HG03045 (cell line): ENCODE results near the gene KCNA2.

Experiments
- ATAC-seq: cut with Tn5 transposase; IDR thresholded peaks from one replicate; pipeline ENCODE4 v1.9.1; 2021; ENCODE audit warnings: mild to moderate bottlenecking, moderate library complexity; ENCODE audit not compliant: unreplicated experiment

The KCNA2 gene

GRCh38 chr1:110605446-110605845, 712 bp downstream of the KCNA2 start:
- ATAC-seq, result no peak

- ATAC-seq, result no peak
Observed at GRCh38 chr1:110604586-110605148, 1.5 kb downstream of the KCNA2 start.

DNA sequence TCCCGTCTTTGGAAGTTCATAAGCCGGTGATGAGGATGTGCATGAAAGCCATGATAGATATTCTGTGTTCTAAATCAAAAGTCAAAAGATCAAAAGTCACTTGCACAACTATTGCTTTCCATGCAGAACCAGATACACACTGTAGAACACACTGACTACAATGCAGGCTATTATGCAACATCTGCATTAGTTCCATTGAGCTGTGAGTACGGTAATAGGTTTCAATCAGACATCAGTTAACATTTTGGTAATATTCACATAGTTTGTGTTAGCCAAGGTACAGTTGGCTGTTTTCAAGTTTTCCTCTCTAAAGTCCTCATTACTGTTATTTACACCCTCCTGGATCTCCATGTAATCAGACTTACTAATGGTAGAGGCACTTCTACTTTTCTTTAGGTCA, 3.1 kb downstream of the KCNA2 start:
- ATAC-seq, result no peak

DNA sequence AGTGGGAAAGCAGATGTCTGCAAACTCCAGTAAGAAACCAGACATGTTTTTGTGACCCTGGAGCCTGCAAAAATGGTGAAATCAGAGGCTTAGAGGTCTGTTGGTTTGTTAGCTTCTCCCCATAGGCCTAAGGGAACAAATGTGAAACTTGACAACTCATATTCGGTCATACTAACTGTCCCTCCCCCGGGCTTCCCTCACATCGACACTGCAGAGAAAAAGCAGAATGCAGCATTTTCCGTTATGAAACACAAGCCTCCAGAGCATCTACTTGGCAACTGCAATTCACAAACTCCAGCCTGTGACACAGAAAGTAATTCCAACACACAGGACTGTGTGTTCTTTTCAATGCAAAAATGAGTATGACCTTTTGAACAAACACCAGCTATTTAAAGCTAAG, 3.7 kb downstream of the KCNA2 start:
- ATAC-seq, result no peak

- no peak for ATAC-seq
Observed at GRCh38 chr1:110601332-110601731, 4.8 kb downstream of the KCNA2 start.

DNA sequence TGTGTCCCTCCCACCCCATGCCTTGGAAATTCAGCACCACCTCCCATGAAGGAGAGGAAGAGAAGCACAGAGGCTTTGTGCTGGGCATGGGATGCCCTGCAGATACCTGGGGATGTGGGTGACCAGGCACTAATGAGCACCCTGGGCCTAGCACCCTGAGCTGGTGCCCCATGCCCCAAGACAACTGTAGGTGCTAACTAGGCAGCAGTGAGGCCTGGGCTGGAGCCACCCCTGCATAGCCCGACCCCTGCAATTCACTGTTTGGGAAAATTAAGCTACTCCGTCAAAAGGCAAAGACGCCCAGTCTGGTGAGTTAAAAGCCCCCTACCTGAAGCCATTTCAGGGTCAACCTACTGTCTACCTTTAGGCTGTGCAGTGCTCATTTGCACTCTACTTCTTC, 5.4 kb downstream of the KCNA2 start:
- no peak for ATAC-seq

- ATAC-seq, result no peak
Observed at GRCh38 chr1:110597966-110598365, 8.2 kb downstream of the KCNA2 start.

DNA sequence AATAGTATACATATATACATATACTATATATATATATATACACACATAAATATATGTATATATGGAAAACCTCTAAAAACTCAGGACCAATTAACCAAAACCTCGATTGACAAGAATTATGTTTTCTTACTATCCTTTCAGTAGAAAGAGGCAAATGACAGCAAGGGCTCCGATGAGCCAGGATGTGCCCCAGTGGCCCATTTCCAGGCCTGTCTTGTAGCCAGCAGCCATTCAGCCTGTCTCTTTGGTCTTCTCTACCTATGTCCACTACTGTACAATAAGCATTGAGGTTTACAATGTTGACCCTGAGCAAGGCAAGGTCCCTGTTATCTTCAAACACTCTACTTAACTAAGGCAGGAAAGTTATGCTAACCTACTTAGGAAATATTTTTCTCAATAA, 9.8 kb downstream of the KCNA2 start:
- ATAC-seq, result no peak

- no peak for ATAC-seq
Observed at GRCh38 chr1:110595353-110595710, 10.8 kb downstream of the KCNA2 start.

GRCh38 chr1:110594456-110595352, 11.5 kb downstream of the KCNA2 start:
- ATAC-seq, result no peak

GRCh38 chr1:110593902-110594301, 12.3 kb downstream of the KCNA2 start:
- ATAC-seq, result no peak

DNA sequence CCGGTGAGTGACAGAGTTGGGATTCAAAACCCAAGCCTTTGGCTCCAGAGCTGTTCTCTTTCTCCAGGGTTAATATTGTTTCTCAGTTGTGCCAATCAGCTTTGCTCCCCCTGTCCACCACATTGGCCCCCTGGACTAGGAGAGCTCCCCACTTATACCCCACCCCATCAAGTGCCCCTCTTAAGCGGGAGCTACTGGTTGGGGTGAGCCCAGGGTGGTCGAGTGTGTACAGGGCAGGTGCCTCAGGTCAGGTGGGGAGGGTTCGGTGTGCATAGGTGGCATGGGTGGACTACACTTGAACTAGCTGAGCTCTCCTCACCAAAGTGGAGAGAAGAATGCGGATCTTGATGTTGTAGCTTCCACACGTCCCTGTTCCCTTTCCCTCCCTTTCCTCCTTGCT, 14.2 kb downstream of the KCNA2 start:
- no peak for ATAC-seq

- no peak for ATAC-seq
Observed at GRCh38 chr1:110588991-110589390, 17.2 kb downstream of the KCNA2 start.

DNA sequence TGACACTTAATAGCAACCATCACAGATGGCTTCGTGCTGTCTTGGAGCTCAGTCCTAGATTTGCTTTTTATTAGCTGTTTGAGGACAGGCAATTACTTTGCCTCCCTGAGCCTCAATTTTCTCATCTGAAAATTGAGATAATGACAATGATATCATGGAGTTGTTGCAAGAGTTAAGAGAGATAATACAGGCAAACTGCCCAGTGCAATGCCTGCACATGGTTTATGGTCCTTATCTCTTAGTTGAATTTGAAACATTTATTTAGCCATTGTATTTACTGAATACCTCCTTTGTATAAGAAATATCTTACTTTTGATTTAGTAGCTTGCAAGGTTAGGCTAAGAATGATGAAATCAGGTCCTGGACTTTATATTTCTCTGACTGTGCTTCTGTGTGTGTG, 17.7 kb downstream of the KCNA2 start:
- no peak for ATAC-seq

GRCh38 chr1:110587906-110588305, 18.3 kb downstream of the KCNA2 start:
- ATAC-seq, result no peak

DNA sequence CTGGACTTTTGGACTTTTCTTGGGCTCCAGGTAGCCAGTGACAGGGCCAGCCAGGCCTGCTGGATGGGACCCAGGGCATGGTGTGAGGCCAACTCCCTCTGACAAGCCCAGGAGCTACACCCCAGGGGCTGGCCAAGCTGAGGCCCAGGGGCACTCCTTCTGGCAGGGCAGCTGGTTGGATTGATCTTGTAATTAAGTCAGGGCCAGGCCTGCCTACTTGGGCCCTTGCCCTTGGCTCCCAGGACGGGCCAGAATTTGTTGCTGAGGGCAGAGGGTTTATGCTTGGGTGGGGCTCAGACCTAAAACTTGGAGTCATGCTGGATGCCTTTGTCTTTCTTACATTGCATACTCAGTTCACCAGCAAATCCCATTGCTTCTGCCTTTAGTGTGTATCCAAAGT, 20.7 kb downstream of the KCNA2 start:
- ATAC-seq, result no peak

- no peak for ATAC-seq
Observed at GRCh38 chr1:110584045-110584444, 22.1 kb downstream of the KCNA2 start.

DNA sequence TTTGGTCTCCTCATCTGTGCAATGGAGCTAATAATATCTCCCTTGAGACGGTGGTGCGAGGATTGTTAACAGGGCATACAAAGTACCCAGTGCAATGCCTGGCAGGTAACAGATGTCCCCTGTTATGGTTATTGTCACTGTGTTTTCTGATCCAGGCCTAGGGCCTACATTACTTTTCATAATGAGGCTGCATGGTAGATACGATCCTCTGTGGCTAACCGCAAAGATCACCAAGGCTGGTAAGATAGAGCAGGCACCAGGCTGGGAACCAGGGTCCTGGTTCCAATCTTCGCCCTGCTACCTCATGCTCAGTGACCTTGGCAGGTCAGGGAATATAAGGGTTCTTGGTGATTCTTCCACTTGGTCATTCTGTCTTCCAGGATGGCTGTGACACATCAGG, 22.7 kb downstream of the KCNA2 start:
- no peak for ATAC-seq

DNA sequence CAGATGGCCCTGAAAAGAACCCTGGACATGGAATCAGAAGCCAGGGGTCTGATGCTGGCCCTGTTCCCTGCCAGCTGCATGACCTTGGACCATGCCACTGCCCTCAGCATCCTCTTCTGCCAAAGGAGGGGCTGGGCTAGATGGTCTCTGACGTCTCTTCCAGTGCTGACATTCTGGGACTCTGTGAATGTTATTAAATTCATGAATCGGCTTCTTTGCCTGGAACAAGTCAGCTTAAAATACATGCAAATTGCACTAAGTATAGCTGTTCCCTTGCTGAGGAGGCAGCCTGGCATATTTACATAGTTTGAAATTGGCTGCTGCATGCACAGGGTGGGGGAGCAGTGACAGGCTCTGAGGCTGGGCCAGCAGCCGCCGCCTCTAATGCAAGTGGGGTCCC, 23.8 kb downstream of the KCNA2 start:
- no peak for ATAC-seq

- no peak for ATAC-seq
Observed at GRCh38 chr1:110581682-110582145, 24.4 kb downstream of the KCNA2 start.

DNA sequence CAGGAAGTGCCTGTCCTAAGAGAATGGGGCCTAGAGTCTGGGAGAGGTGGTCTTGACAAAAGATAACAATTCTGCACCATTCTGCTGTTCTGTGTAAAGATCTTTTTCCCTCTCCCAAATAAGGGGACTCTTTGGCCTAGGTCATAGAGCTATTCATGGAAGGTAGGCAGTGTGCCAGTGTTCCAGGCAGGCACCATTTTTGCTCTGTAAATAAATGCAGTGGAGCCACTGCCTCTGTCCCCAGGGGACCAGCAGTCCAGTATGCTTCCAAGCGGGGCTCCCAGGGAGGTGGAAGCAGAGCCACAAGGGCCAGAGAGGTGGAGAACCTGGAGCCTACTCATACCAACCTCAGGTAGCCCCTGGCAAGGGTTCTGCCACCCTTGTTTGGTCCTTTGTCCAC, 25.9 kb downstream of the KCNA2 start:
- no peak for ATAC-seq

- no peak for ATAC-seq
Observed at GRCh38 chr1:110579460-110579859, 26.7 kb downstream of the KCNA2 start.

- no peak for ATAC-seq
Observed at GRCh38 chr1:110576441-110576840, 29.7 kb downstream of the KCNA2 start.
